ENCODE data around the gene GRPEL1.

Gene GRPEL1

GRCh38 chr4:7021355-7021754, 46.5 kb downstream of the GRPEL1 start:
- no peak for DNase-seq

GRCh38 chr4:7020856-7021255, 47.0 kb downstream of the GRPEL1 start:
- no peak for DNase-seq

- no peak for DNase-seq
These were observed 47.6 kb downstream of the GRPEL1 start for GRCh38 chr4:7020290-7020689.

GRCh38 chr4:7019367-7019766, 48.5 kb downstream of the GRPEL1 start:
- no peak for DNase-seq

GRCh38 chr4:7018281-7018680, 49.6 kb downstream of the GRPEL1 start:
- DNase-seq, result no peak

- DNase-seq, result no peak
These were observed 50.3 kb downstream of the GRPEL1 start for GRCh38 chr4:7017446-7018048.

- DNase-seq, result no peak
These were observed 51.4 kb downstream of the GRPEL1 start for GRCh38 chr4:7016512-7016911.

GRCh38 chr4:7016086-7016485, 51.8 kb downstream of the GRPEL1 start:
- DNase-seq, result no peak

- no peak for DNase-seq
These were observed 52.4 kb downstream of the GRPEL1 start for GRCh38 chr4:7015383-7016035.

GRCh38 chr4:7014815-7015214, 53.0 kb downstream of the GRPEL1 start:
- DNase-seq, result no peak

- DNase-seq, result no peak
These were observed 54.7 kb downstream of the GRPEL1 start for GRCh38 chr4:7013175-7013574.

- no peak for DNase-seq
These were observed 58.3 kb downstream of the GRPEL1 start for GRCh38 chr4:7009564-7009963.
